Measurements from ENCODE around the gene PAPLN. TPM values are rescaled to one million over a fixed set of nuclear protein-coding genes. Genes with fewer than 3 reads are reported as not detected.

Gene PAPLN
- total RNA-seq, 1 donor from 2014 or later = 20.2 TPM

GRCh38 chr14:73231981-73232851, 5.1 kb upstream of the PAPLN start:
- DNase-seq = no peak
- ATAC-seq = no peak
- Histone ChIP-seq H3K9me3 (no peaks in the 10 kb centered on the region), H3K4me1 (peaks cover 26% of the 10 kb centered on the region), H3K36me3 (no peaks in the 10 kb centered on the region), H3K27me3 (no peaks in the 10 kb centered on the region), H3K27ac (no peak overlapping the region), H3K4me3 (no peak overlapping the region)
- intact Hi-C loops (cut with DNase I) = no loop called here
- peak; percentile 10 for TF ChIP-seq CTCF (IDR thresholded peaks at IDR 0.05)

GRCh38 chr14:73232984-73233383, 4.3 kb upstream of the PAPLN start:
- Histone ChIP-seq H3K27ac (no peak overlapping the region), H3K36me3 (no peaks in the 10 kb centered on the region), H3K4me3 (no peak overlapping the region), H3K27me3 (peaks cover 8% of the 10 kb centered on the region), H3K9me3 (no peaks in the 10 kb centered on the region), H3K4me1 (peaks cover 31% of the 10 kb centered on the region)
- DNase-seq (no peak), ATAC-seq (no peak)
- intact Hi-C loops (cut with DNase I) = no loop called here
- TF ChIP-seq CTCF (IDR thresholded peaks at IDR 0.05) = no peak

GRCh38 chr14:73233564-73233963, 3.7 kb upstream of the PAPLN start:
- H3K9me3 ChIP-seq = no peaks in the 10 kb centered on the region
- TF ChIP-seq CTCF (IDR thresholded peaks at IDR 0.05) = no peak
- ATAC-seq (no peak), DNase-seq (no peak)
- no peaks in the 10 kb centered on the region for H3K36me3 ChIP-seq
- intact Hi-C loops (cut with DNase I) = no loop called here
- peaks cover 12% of the 10 kb centered on the region for H3K27me3 ChIP-seq
- no peak overlapping the region for H3K4me3 ChIP-seq
- no peak overlapping the region for H3K27ac ChIP-seq
- peaks cover 31% of the 10 kb centered on the region for H3K4me1 ChIP-seq

- no peak overlapping the region for H3K4me3 ChIP-seq
- no peak for TF ChIP-seq CTCF (IDR thresholded peaks at IDR 0.05)
- intact Hi-C loops (cut with DNase I) = no loop called here
- H3K36me3 ChIP-seq = no peaks in the 10 kb centered on the region
- no peak for ATAC-seq
- no peak overlapping the region for H3K27ac ChIP-seq
- peaks cover 31% of the 10 kb centered on the region for H3K4me1 ChIP-seq
- peaks cover 14% of the 10 kb centered on the region for H3K27me3 ChIP-seq
- no peak for DNase-seq
- no peaks in the 10 kb centered on the region for H3K9me3 ChIP-seq
These were observed 3.3 kb upstream of the PAPLN start for GRCh38 chr14:73234029-73234428.

- intact Hi-C loops (cut with DNase I) = no loop called here
- Histone ChIP-seq H3K9me3 (no peaks in the 10 kb centered on the region), H3K4me3 (no peak overlapping the region), H3K27ac (no peak overlapping the region), H3K4me1 (peaks cover 37% of the 10 kb centered on the region), H3K27me3 (peaks cover 14% of the 10 kb centered on the region), H3K36me3 (no peaks in the 10 kb centered on the region)
- ATAC-seq (no peak), DNase-seq (no peak)
- no peak for TF ChIP-seq CTCF (IDR thresholded peaks at IDR 0.05)
These were observed 2.5 kb upstream of the PAPLN start for GRCh38 chr14:73234586-73235394.
